GM12878 (cell line): ENCODE measurements around the gene PSENEN. TPM values are rescaled to one million over a fixed set of nuclear protein-coding genes. Genes with fewer than 3 reads are reported as not detected.

ENCODE experiments used
- BMI1 ChIP-seq: fragments of 450-650 bp; IDR thresholded peaks from 2 replicates; pipeline ENCODE4 v1.6.1; 2016; ENCODE audit warnings: mild to moderate bottlenecking, moderate library complexity, borderline replicate concordance
- CHD2 ChIP-seq: IDR thresholded peaks from 2 replicates; pipeline ENCODE4 v1.6.1; 2011; ENCODE audit warnings: low read depth, low read length, improper control_type of control experiment, borderline replicate concordance
- CREM ChIP-seq: IDR thresholded peaks from 2 replicates; pipeline ENCODE4 v1.6.1; 2014; ENCODE audit warnings: antibody characterized with exemption, low read depth
- DPF2 ChIP-seq: fragments of 450-650 bp; IDR thresholded peaks from 2 replicates; pipeline ENCODE4 v1.6.1; 2017; ENCODE audit warnings: mild to moderate bottlenecking
- EED ChIP-seq: sonication (generic); IDR thresholded peaks from 2 replicates; pipeline ENCODE4 v1.6.1; 2016; ENCODE audit warnings: antibody characterized with exemption, low read depth
- EP300 ChIP-seq, 2 experiments: fragments of 150-350 bp in 1 of 2; IDR thresholded peaks; 2 replicates each; pipeline ENCODE4 v1.6.1; 2011 to 2012; ENCODE audit warnings: low read depth in 2 of 2, low read length in 2 of 2, borderline replicate concordance in 1 of 2, improper control_type of control experiment in 1 of 2, inconsistent platforms in 1 of 2; ENCODE audit not compliant: control insufficient read depth in 1 of 2
- EZH2 ChIP-seq: IDR thresholded peaks from 2 replicates; pipeline ENCODE4 v1.6.1; 2012; ENCODE audit warnings: low read depth, mild to moderate bottlenecking, control low read depth, inconsistent platforms, low read length, borderline replicate concordance; ENCODE audit not compliant: control insufficient read depth
- HCFC1 ChIP-seq: fragments of 150-350 bp; IDR thresholded peaks from 2 replicates; pipeline ENCODE4 v1.6.1; 2014; ENCODE audit warnings: low read length
- MXI1 ChIP-seq: fragments of 150-350 bp; IDR thresholded peaks from 2 replicates; pipeline ENCODE4 v1.6.1; 2011; ENCODE audit warnings: low read depth, mild to moderate bottlenecking, inconsistent platforms, low read length, improper control_type of control experiment
- SMAD1 ChIP-seq: fragments of 450-650 bp; IDR thresholded peaks from 2 replicates; pipeline ENCODE4 v1.6.1; 2018; ENCODE audit warnings: mild to moderate bottlenecking, low read depth; ENCODE audit not compliant: partially characterized antibody
- polyA plus RNA-seq, 11 experiments: library from polyadenylated mRNA; depleted of rRNA in 4 of 11; unstranded in 6 of 11; stranded (reverse) in 5 of 11; fragments of >200 nt; fragmentation: Nextera tagmentation in 4 of 11; fragmentation: Illumina TruSeq in 1 of 11; extraction: Ambion mirVana in 4 of 11; extraction: Trizol in 1 of 11; gene quantifications; 1 replicate in 1 of 11; 2 replicates in 10 of 11; pipeline versions ENCODE4 v1.2.1 to v1.2.3, GENCODE V29; 2011 to 2016; ENCODE audit warnings: inconsistent platforms in 2 of 11, missing spikeins in 2 of 11, low read depth in 1 of 11
- total RNA-seq, 4 experiments: library from RNA; depleted of rRNA in 3 of 4; stranded (reverse); fragments of >200 nt in 3 of 4; fragmentation: Illumina TruSeq in 1 of 4; extraction: Trizol in 1 of 4; gene quantifications; 2 replicates each; pipeline versions ENCODE4 v1.2.1 to v1.2.3, GENCODE V29; 2013 to 2021
- TF ChIP-seq, protein P1 (sequence below): IDR thresholded peaks from 2 replicates; pipeline ENCODE4 v1.6.1; 2011; ENCODE audit warnings: borderline replicate concordance, low read depth, mild to moderate bottlenecking, moderate library complexity, mixed read lengths, low read length; ENCODE audit not compliant: insufficient read depth; ENCODE audit errors: extremely low read length
- TF ChIP-seq, protein P2 (sequence below): fragments of 450-650 bp; IDR thresholded peaks from 2 replicates; pipeline ENCODE4 v1.6.1; 2014; ENCODE audit warnings: mild to moderate bottlenecking
- TF ChIP-seq, protein P3 (sequence below): fragments of 450-650 bp; IDR thresholded peaks from 2 replicates; pipeline ENCODE4 v1.6.1; 2017; ENCODE audit warnings: mild to moderate bottlenecking, moderate library complexity
- TF ChIP-seq, protein P4 (sequence below): IDR thresholded peaks from 2 replicates; pipeline ENCODE4 v1.6.1; 2011; ENCODE audit warnings: low read depth, mild to moderate bottlenecking, low read length, moderate library complexity, borderline replicate concordance; ENCODE audit errors: extremely low read depth
- TF ChIP-seq, protein P5 (sequence below): fragments of 450-650 bp; conservative IDR thresholded peaks from 2 replicates; pipeline ENCODE4 v1.6.1; 2017; ENCODE audit warnings: mild to moderate bottlenecking, moderate library complexity

PSENEN gene
- total and polyA plus RNA-seq, 10 of the 15 experiments (the other 5 are each of a cell fraction or from before 2014, with no cell fraction given), result 14.4 to 178 (median 43.5) TPM

DNA sequence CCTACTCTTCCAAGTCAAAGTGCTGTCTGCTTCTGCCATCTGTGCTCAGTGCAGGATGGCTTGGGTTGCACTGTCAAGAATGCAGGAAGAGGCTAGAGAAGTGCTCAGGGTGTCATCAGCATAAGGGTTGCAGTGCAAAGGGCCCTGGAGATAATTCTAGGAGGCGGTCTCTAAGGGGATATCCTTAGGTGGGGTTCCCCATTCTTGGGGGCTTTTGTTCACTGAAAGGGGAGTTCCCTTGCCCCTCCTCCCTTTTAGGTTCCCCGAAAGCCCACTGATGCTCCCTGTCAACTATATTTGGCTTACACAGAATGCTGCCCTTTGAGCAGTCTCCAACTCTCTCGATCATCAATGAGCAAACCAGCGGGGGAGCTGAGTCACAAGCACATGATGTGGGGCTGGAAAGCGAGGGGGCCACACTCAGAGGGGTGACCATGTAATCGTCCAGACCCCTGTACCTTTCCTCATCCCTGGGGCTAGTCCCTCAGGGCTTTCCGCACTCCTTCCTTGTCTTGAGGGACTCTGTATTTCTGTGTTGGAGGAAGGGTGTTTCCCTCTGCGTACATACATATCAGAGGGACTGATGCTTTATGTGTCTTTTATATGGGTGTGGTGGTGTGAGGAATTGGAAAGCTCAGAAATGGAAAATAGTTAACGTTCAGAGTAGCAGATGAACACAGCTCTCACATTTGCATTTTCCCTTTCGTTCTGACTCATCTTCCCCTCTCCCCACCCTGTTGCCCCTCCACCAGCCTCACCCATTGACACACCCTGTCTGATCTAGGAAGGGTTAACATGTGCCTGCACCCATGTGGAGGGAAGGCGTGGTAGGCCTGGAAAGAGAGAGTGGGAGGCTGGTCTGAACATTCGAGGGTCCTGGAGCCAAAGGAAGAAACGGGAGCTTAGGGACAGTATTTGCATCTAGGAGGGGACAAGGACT, 34.4 kb upstream of the PSENEN start (continued):
- TF ChIP-seq, protein P1, sequence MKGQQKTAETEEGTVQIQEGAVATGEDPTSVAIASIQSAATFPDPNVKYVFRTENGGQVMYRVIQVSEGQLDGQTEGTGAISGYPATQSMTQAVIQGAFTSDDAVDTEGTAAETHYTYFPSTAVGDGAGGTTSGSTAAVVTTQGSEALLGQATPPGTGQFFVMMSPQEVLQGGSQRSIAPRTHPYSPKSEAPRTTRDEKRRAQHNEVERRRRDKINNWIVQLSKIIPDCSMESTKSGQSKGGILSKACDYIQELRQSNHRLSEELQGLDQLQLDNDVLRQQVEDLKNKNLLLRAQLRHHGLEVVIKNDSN, result no peak
- TF ChIP-seq, protein P2, sequence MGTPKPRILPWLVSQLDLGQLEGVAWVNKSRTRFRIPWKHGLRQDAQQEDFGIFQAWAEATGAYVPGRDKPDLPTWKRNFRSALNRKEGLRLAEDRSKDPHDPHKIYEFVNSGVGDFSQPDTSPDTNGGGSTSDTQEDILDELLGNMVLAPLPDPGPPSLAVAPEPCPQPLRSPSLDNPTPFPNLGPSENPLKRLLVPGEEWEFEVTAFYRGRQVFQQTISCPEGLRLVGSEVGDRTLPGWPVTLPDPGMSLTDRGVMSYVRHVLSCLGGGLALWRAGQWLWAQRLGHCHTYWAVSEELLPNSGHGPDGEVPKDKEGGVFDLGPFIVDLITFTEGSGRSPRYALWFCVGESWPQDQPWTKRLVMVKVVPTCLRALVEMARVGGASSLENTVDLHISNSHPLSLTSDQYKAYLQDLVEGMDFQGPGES, result 0 out of 2 replicates have a peak, but pooled peaks have one; percentile 3
- TF ChIP-seq SMAD1 (peak; percentile 17), EP300 (IDR thresholded peaks at IDR 0.05; ENCODE audit: borderline replicate concordance in 1 of 2, control insufficient read depth in 1 of 2, low read depth in 2 of 2, low read length in 2 of 2) (peak; percentile 70 to 92), EZH2 (no peak), CREM (peak; percentile 63; the same call in 1 of the 2 replicates), CHD2 (peak; percentile 83), EED (peak; percentile 73), HCFC1 (no peak), MXI1 (peak; percentile 84), DPF2 (peak; percentile 90), BMI1 (peak; percentile 59; the same call in 1 of the 2 replicates)
- TF ChIP-seq, protein P3, sequence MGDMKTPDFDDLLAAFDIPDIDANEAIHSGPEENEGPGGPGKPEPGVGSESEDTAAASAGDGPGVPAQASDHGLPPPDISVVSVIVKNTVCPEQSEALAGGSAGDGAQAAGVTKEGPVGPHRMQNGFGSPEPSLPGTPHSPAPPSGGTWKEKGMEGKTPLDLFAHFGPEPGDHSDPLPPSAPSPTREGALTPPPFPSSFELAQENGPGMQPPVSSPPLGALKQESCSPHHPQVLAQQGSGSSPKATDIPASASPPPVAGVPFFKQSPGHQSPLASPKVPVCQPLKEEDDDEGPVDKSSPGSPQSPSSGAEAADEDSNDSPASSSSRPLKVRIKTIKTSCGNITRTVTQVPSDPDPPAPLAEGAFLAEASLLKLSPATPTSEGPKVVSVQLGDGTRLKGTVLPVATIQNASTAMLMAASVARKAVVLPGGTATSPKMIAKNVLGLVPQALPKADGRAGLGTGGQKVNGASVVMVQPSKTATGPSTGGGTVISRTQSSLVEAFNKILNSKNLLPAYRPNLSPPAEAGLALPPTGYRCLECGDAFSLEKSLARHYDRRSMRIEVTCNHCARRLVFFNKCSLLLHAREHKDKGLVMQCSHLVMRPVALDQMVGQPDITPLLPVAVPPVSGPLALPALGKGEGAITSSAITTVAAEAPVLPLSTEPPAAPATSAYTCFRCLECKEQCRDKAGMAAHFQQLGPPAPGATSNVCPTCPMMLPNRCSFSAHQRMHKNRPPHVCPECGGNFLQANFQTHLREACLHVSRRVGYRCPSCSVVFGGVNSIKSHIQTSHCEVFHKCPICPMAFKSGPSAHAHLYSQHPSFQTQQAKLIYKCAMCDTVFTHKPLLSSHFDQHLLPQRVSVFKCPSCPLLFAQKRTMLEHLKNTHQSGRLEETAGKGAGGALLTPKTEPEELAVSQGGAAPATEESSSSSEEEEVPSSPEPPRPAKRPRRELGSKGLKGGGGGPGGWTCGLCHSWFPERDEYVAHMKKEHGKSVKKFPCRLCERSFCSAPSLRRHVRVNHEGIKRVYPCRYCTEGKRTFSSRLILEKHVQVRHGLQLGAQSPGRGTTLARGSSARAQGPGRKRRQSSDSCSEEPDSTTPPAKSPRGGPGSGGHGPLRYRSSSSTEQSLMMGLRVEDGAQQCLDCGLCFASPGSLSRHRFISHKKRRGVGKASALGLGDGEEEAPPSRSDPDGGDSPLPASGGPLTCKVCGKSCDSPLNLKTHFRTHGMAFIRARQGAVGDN, result peak; percentile 99
- TF ChIP-seq, protein P4, sequence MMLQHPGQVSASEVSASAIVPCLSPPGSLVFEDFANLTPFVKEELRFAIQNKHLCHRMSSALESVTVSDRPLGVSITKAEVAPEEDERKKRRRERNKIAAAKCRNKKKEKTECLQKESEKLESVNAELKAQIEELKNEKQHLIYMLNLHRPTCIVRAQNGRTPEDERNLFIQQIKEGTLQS, result no peak
- TF ChIP-seq, protein P5, sequence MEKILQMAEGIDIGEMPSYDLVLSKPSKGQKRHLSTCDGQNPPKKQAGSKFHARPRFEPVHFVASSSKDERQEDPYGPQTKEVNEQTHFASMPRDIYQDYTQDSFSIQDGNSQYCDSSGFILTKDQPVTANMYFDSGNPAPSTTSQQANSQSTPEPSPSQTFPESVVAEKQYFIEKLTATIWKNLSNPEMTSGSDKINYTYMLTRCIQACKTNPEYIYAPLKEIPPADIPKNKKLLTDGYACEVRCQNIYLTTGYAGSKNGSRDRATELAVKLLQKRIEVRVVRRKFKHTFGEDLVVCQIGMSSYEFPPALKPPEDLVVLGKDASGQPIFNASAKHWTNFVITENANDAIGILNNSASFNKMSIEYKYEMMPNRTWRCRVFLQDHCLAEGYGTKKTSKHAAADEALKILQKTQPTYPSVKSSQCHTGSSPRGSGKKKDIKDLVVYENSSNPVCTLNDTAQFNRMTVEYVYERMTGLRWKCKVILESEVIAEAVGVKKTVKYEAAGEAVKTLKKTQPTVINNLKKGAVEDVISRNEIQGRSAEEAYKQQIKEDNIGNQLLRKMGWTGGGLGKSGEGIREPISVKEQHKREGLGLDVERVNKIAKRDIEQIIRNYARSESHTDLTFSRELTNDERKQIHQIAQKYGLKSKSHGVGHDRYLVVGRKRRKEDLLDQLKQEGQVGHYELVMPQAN, result peak; percentile 51; the same call in 1 of the 2 replicates
